GM23338 (cell line): ENCODE data around the gene MYO1E. TPM values are rescaled to one million over a fixed set of nuclear protein-coding genes. Genes with fewer than 3 reads are reported as not detected.

ENCODE experiments used
- ATAC-seq: fragments of 200-7000 bp; cut with Tn5 transposase; 3 replicates; pipeline ENCODE4 v1.9.1; 2020
- DNase-seq: peaks from one replicate; pipeline ENCODE4 v3.0.0-alpha.2; 2015; ENCODE audit warnings: low spot score
- H2AFZ ChIP-seq: fragments of 200-600 bp; sonication (generic); 2 replicates; pipeline ENCODE4 v1.8.0; 2016; ENCODE audit warnings: antibody characterized with exemption, mild to moderate bottlenecking, moderate library complexity
- H3F3A ChIP-seq: fragments of 200-600 bp; sonication (generic); replicated peaks from 2 replicates; pipeline ENCODE4 v1.8.0; 2017; ENCODE audit warnings: antibody characterized with exemption, mixed run types, low read depth
- H3K27ac ChIP-seq: fragments of 200-600 bp; sonication (generic); 2 replicates; pipeline ENCODE4 v1.6.1; 2016; ENCODE audit warnings: low read depth
- H3K27me3 ChIP-seq: fragments of 200-600 bp; sonication (generic); 2 replicates; pipeline ENCODE4 v1.8.0; 2016; ENCODE audit warnings: mild to moderate bottlenecking, mixed run types, moderate library complexity; ENCODE audit not compliant: insufficient read depth
- H3K36me3 ChIP-seq: fragments of 200-600 bp; sonication (generic); 2 replicates; pipeline ENCODE4 v1.8.0; 2016; ENCODE audit warnings: mild to moderate bottlenecking; ENCODE audit not compliant: insufficient read depth
- H3K4me1 ChIP-seq: fragments of 200-600 bp; sonication (generic); 2 replicates; pipeline ENCODE4 v1.8.0; 2016; ENCODE audit warnings: mild to moderate bottlenecking, moderate library complexity; ENCODE audit not compliant: insufficient read depth
- H3K4me2 ChIP-seq: fragments of 200-600 bp; sonication (generic); 2 replicates; pipeline ENCODE4 v1.7.1; 2017; ENCODE audit warnings: mixed run types
- H3K4me3 ChIP-seq: fragments of 200-600 bp; sonication (generic); 2 replicates; pipeline ENCODE4 v1.6.1; 2016; ENCODE audit warnings: mixed run types
- H3K79me2 ChIP-seq: fragments of 200-600 bp; sonication (generic); replicated peaks from 2 replicates; pipeline ENCODE4 v1.8.0; 2017; ENCODE audit warnings: mild to moderate bottlenecking; ENCODE audit not compliant: insufficient read depth
- H3K9me2 ChIP-seq: fragments of 200-600 bp; sonication (generic); 2 replicates; pipeline ENCODE4 v1.8.0; 2017; ENCODE audit not compliant: insufficient read depth
- H4K20me1 ChIP-seq: fragments of 200-600 bp; sonication (generic); replicated peaks from 2 replicates; pipeline ENCODE4 v1.8.0; 2017; ENCODE audit warnings: mild to moderate bottlenecking; ENCODE audit not compliant: insufficient read depth
- H3K27ac Mint-ChIP-seq: 2 replicates; pipeline ENCODE4 v1.8.0; 2020; ENCODE audit warnings: inconsistent platforms, mild to moderate bottlenecking, moderate library complexity, mixed read lengths
- H3K27me3 Mint-ChIP-seq: 3 replicates; pipeline ENCODE4 v1.8.0; 2022; ENCODE audit warnings: low read depth, mild to moderate bottlenecking, moderate library complexity, mixed read lengths, inconsistent platforms; ENCODE audit not compliant: insufficient read depth, poor library complexity
- H3K36me3 Mint-ChIP-seq: 3 replicates; pipeline ENCODE4 v1.8.0; 2021; ENCODE audit warnings: low read depth, mild to moderate bottlenecking, inconsistent platforms, moderate library complexity, mixed read lengths
- H3K4me1 Mint-ChIP-seq: 3 replicates; pipeline ENCODE4 v1.8.0; 2020; ENCODE audit warnings: mild to moderate bottlenecking, inconsistent platforms, mixed read lengths
- H3K4me3 Mint-ChIP-seq: 3 replicates; pipeline ENCODE4 v1.8.0; 2021; ENCODE audit warnings: moderate library complexity, mild to moderate bottlenecking, inconsistent platforms, mixed read lengths
- H3K9me3 Mint-ChIP-seq: 3 replicates; pipeline ENCODE4 v1.8.0; 2020; ENCODE audit warnings: moderate library complexity, mild to moderate bottlenecking, inconsistent platforms, mixed read lengths
- CREB1 ChIP-seq: fragments of 250-450 bp; sonication (Bioruptor Pico); IDR thresholded peaks from 2 replicates; pipeline ENCODE4 v1.5.0; 2020; ENCODE audit warnings: low read depth, mild to moderate bottlenecking, moderate library complexity
- EZH2 ChIP-seq: fragments of 200-600 bp; sonication (generic); IDR thresholded peaks from one replicate; pipeline ENCODE4 v1.8.0; 2017; ENCODE audit warnings: antibody characterized with exemption, mild to moderate bottlenecking, low read depth; ENCODE audit not compliant: unreplicated experiment
- EZH2phosphoT487 ChIP-seq: fragments of 200-600 bp; sonication (generic); IDR thresholded peaks from one replicate; pipeline ENCODE4 v1.8.1; 2018; ENCODE audit warnings: antibody characterized with exemption; ENCODE audit not compliant: unreplicated experiment
- JUNB ChIP-seq: IDR thresholded peaks from one replicate; pipeline ENCODE4 v1.6.1; 2016; ENCODE audit warnings: antibody characterized with exemption; ENCODE audit not compliant: unreplicated experiment
- POLR2AphosphoS5 ChIP-seq: IDR thresholded peaks from 2 replicates; pipeline ENCODE4 v1.6.1; 2016; ENCODE audit warnings: antibody characterized with exemption, low read depth
- STAT1 ChIP-seq: IDR thresholded peaks from one replicate; pipeline ENCODE4 v1.6.1; 2016; ENCODE audit warnings: antibody characterized with exemption; ENCODE audit not compliant: unreplicated experiment
- ZNF114 ChIP-seq: fragments of 250-450 bp; sonication (Bioruptor Pico); IDR thresholded peaks from 2 replicates; pipeline ENCODE4 v1.5.0; 2020; ENCODE audit warnings: mild to moderate bottlenecking, moderate library complexity
- polyA plus RNA-seq: library from polyadenylated mRNA; unstranded; fragments of >200 nt; fragmentation: Nextera tagmentation; extraction: Ambion mirVana; gene quantifications from 2 replicates; pipeline ENCODE4 v1.2.1, GENCODE V29; 2016
- total RNA-seq: library from RNA; depleted of rRNA; stranded (reverse); fragments of >200 nt; shearing (Covaris generic); gene quantifications from 2 replicates; pipeline ENCODE4 v1.2.3, GENCODE V29; 2014
- TF ChIP-seq, protein P1 (sequence below): fragments of 250-450 bp; sonication (Bioruptor Pico); IDR thresholded peaks from 2 replicates; pipeline ENCODE4 v1.5.0; 2020; ENCODE audit warnings: mild to moderate bottlenecking, moderate library complexity
- TF ChIP-seq, protein P2 (sequence below), 2 experiments: fragments of 200-600 bp in 1 of 2; sonication (generic) in 1 of 2; conservative IDR thresholded peaks; 2 replicates each; pipeline versions ENCODE4 v1.5.1 to v1.6.1; 2016 to 2017; ENCODE audit warnings: antibody characterized with exemption in 2 of 2, low read depth in 2 of 2, mild to moderate bottlenecking in 2 of 2, moderate library complexity in 1 of 2
- TF ChIP-seq, protein P3 (sequence below): IDR thresholded peaks from 2 replicates; pipeline ENCODE4 v1.6.1; 2016; ENCODE audit warnings: antibody characterized with exemption

Gene MYO1E
- total and polyA plus RNA-seq, 2 experiments from 2014 or later: 68.3 to 131 TPM

DNA sequence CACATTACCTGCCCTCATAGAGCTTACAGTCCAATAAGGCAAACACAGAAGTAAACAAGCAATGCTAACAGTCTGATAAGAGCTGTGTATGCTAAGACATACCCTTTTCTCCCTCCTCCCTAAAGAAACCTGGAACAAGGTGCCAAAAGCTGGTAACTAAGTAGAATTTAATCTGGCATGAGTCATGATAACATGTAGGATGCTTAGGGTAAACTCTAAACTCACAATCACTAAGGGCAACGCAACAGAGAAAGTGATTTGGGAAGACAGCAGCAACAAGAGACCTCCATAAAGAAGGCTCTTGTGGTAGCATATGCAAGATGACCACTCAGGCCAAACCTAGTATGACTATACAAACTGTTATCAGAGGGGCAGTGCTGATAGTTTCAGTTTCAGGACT is 55.5 kb downstream of the MYO1E start (continued):
- TF ChIP-seq, protein P1, sequence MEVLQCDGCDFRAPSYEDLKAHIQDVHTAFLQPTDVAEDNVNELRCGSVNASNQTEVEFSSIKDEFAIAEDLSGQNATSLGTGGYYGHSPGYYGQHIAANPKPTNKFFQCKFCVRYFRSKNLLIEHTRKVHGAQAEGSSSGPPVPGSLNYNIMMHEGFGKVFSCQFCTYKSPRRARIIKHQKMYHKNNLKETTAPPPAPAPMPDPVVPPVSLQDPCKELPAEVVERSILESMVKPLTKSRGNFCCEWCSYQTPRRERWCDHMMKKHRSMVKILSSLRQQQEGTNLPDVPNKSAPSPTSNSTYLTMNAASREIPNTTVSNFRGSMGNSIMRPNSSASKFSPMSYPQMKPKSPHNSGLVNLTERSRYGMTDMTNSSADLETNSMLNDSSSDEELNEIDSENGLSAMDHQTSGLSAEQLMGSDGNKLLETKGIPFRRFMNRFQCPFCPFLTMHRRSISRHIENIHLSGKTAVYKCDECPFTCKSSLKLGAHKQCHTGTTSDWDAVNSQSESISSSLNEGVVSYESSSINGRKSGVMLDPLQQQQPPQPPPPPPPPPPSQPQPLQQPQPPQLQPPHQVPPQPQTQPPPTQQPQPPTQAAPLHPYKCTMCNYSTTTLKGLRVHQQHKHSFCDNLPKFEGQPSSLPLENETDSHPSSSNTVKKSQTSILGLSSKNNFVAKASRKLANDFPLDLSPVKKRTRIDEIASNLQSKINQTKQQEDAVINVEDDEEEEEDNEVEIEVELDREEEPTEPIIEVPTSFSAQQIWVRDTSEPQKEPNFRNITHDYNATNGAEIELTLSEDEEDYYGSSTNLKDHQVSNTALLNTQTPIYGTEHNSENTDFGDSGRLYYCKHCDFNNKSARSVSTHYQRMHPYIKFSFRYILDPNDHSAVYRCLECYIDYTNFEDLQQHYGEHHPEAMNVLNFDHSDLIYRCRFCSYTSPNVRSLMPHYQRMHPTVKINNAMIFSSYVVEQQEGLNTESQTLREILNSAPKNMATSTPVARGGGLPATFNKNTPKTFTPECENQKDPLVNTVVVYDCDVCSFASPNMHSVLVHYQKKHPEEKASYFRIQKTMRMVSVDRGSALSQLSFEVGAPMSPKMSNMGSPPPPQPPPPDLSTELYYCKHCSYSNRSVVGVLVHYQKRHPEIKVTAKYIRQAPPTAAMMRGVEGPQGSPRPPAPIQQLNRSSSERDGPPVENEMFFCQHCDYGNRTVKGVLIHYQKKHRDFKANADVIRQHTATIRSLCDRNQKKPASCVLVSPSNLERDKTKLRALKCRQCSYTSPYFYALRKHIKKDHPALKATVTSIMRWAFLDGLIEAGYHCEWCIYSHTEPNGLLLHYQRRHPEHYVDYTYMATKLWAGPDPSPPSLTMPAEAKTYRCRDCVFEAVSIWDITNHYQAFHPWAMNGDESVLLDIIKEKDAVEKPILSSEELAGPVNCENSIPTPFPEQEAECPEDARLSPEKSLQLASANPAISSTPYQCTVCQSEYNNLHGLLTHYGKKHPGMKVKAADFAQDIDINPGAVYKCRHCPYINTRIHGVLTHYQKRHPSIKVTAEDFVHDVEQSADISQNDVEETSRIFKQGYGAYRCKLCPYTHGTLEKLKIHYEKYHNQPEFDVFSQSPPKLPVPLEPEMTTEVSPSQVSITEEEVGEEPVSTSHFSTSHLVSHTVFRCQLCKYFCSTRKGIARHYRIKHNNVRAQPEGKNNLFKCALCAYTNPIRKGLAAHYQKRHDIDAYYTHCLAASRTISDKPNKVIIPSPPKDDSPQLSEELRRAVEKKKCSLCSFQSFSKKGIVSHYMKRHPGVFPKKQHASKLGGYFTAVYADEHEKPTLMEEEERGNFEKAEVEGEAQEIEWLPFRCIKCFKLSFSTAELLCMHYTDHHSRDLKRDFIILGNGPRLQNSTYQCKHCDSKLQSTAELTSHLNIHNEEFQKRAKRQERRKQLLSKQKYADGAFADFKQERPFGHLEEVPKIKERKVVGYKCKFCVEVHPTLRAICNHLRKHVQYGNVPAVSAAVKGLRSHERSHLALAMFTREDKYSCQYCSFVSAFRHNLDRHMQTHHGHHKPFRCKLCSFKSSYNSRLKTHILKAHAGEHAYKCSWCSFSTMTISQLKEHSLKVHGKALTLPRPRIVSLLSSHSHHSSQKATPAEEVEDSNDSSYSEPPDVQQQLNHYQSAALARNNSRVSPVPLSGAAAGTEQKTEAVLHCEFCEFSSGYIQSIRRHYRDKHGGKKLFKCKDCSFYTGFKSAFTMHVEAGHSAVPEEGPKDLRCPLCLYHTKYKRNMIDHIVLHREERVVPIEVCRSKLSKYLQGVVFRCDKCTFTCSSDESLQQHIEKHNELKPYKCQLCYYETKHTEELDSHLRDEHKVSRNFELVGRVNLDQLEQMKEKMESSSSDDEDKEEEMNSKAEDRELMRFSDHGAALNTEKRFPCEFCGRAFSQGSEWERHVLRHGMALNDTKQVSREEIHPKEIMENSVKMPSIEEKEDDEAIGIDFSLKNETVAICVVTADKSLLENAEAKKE (CRISPR knock-in tag): no peak
- TF ChIP-seq, protein P2, sequence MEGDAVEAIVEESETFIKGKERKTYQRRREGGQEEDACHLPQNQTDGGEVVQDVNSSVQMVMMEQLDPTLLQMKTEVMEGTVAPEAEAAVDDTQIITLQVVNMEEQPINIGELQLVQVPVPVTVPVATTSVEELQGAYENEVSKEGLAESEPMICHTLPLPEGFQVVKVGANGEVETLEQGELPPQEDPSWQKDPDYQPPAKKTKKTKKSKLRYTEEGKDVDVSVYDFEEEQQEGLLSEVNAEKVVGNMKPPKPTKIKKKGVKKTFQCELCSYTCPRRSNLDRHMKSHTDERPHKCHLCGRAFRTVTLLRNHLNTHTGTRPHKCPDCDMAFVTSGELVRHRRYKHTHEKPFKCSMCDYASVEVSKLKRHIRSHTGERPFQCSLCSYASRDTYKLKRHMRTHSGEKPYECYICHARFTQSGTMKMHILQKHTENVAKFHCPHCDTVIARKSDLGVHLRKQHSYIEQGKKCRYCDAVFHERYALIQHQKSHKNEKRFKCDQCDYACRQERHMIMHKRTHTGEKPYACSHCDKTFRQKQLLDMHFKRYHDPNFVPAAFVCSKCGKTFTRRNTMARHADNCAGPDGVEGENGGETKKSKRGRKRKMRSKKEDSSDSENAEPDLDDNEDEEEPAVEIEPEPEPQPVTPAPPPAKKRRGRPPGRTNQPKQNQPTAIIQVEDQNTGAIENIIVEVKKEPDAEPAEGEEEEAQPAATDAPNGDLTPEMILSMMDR (conservative IDR thresholded peaks at IDR 0.05; ENCODE audit: low read depth in 2 of 2): no peak
- TF ChIP-seq ZNF114 (CRISPR knock-in tag): no peak
- no peak for TF ChIP-seq EZH2
- TF ChIP-seq JUNB: no peak

DNA sequence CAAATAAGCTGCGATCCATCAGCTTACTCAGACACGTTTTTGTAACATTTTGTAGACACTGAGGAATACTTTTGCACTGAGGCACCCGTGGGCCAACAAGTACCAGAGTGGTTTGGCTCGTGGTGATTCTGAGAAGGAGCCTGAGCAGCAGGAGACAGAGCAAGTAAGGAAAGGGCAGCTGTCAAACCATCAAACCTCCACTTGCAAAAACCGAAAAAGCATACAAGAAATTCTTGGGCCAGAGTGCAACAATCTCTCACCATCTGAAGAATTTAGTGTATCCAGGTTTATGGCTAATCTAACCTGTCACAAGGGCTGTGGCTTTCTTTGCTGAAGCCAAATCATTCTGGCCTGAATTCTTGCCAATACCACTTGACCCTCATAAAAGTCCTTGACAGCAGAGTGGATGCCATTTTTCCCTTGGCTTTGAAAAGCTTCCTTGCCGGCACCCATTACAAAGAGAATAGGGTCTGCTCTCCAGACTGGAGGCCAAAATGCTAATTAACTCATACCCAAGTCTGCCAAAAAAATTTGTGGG is 56.7 kb downstream of the MYO1E start:
- peaks cover 24% of the 10 kb centered on the region for H4K20me1 ChIP-seq
- TF ChIP-seq, protein P3, sequence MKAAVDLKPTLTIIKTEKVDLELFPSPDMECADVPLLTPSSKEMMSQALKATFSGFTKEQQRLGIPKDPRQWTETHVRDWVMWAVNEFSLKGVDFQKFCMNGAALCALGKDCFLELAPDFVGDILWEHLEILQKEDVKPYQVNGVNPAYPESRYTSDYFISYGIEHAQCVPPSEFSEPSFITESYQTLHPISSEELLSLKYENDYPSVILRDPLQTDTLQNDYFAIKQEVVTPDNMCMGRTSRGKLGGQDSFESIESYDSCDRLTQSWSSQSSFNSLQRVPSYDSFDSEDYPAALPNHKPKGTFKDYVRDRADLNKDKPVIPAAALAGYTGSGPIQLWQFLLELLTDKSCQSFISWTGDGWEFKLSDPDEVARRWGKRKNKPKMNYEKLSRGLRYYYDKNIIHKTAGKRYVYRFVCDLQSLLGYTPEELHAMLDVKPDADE: no peak
- TF ChIP-seq STAT1: no peak
- TF ChIP-seq POLR2AphosphoS5: no peak
- no peak for TF ChIP-seq JUNB
- TF ChIP-seq, protein P2 (conservative IDR thresholded peaks at IDR 0.05; ENCODE audit: low read depth in 2 of 2): no peak
- no peak for TF ChIP-seq EZH2phosphoT487
- no peak for TF ChIP-seq EZH2
- no peak for TF ChIP-seq CREB1 (CRISPR knock-in tag)
- TF ChIP-seq ZNF114 (CRISPR knock-in tag): no peak

More for the DNA sequence above, 56.7 kb downstream of the MYO1E start:
- H3K79me2 ChIP-seq: peaks cover 92% of the 10 kb centered on the region
- Mint-ChIP-seq H3K4me1 (peaks cover 19% of the 10 kb centered on the region), H3K9me3 (no peaks in the 10 kb centered on the region), H3K36me3 (peaks cover 3% of the 10 kb centered on the region; the same call in 2 of the 3 replicates), H3K27me3 (peaks cover 6% of the 10 kb centered on the region), H3K27ac (no peak overlapping the region), H3K4me3 (no peak overlapping the region)
- H3K27ac ChIP-seq: no peak overlapping the region
- H2AFZ ChIP-seq: no peak overlapping the region
- no peak for DNase-seq
- H3K27me3 ChIP-seq: no peaks in the 10 kb centered on the region
- no peak overlapping the region for H3K4me3 ChIP-seq
- no peak overlapping the region for H3K4me2 ChIP-seq
- ATAC-seq: no peak; the same call in 2 of the 3 replicates
- no peaks in the 10 kb centered on the region for H3K9me2 ChIP-seq
- peaks cover 34% of the 10 kb centered on the region for H3K4me1 ChIP-seq
- H3F3A ChIP-seq: no peaks in the 10 kb centered on the region
- H3K36me3 ChIP-seq: no peaks in the 10 kb centered on the region
